Ammon's horn (tissue), 1 donor: ENCODE data around the gene CSH2.
"Not testable (repeated sequence)": the region's sequence is repeated elsewhere in the genome, so short reads cannot be mapped to it uniquely, and the experiment has no call there.

Source experiments
- DNase-seq: peaks from one replicate; pipeline ENCODE4 v3.0.0-alpha.2; 2016; ENCODE audit warnings: low spot score

CSH2 gene

GRCh38 chr17:63896524-63897354, 23.3 kb upstream of the CSH2 start, which contains the start of gene CSH1:
Gene CSH1, minus strand, starts transcription at chr17:63896574. Its CDS starts 63 bp downstream, at chr17:63896511.
- not testable (repeated sequence) for DNase-seq

GRCh38 chr17:63894821-63895220, 21.3 kb upstream of the CSH2 start:
- not testable (repeated sequence) for DNase-seq

GRCh38 chr17:63894021-63894420, 20.5 kb upstream of the CSH2 start:
- DNase-seq: not testable (repeated sequence)

GRCh38 chr17:63892316-63893037, 19.0 kb upstream of the CSH2 start:
- not testable (repeated sequence) for DNase-seq

- peak; percentile 57 for DNase-seq
Measured at GRCh38 chr17:63889026-63889848, 15.8 kb upstream of the CSH2 start.

GRCh38 chr17:63885119-63885518, 11.6 kb upstream of the CSH2 start:
- not testable (repeated sequence) for DNase-seq

- DNase-seq: not testable (repeated sequence)
Measured at GRCh38 chr17:63882626-63883126, 9.2 kb upstream of the CSH2 start.

GRCh38 chr17:63881935-63882601, 8.6 kb upstream of the CSH2 start, which contains the start of gene GH2:
Gene GH2, minus strand, starts transcription at chr17:63881944. Its CDS starts 143 bp downstream, at chr17:63881801.
- no peak for DNase-seq

- DNase-seq: not testable (repeated sequence)
Measured at GRCh38 chr17:63881337-63881736, 7.9 kb upstream of the CSH2 start.

GRCh38 chr17:63880706-63881105, 7.2 kb upstream of the CSH2 start:
- no peak for DNase-seq

- DNase-seq: not testable (repeated sequence)
Measured at GRCh38 chr17:63878413-63878812, 4.9 kb upstream of the CSH2 start.

- DNase-seq: not testable (repeated sequence)
Measured at GRCh38 chr17:63874693-63875092, 1.2 kb upstream of the CSH2 start.

GRCh38 chr17:63874061-63874626, 667 bp upstream of the CSH2 start:
- not testable (repeated sequence) for DNase-seq

- DNase-seq: not testable (repeated sequence)
Measured at GRCh38 chr17:63871646-63872365, 1.7 kb downstream of the CSH2 start.

- not testable (repeated sequence) for DNase-seq
Measured at GRCh38 chr17:63870292-63870665, 3.2 kb downstream of the CSH2 start.

- DNase-seq: not testable (repeated sequence)
Measured at GRCh38 chr17:63869491-63870291, 3.8 kb downstream of the CSH2 start.

GRCh38 chr17:63866625-63867024, 6.9 kb downstream of the CSH2 start:
- DNase-seq: not testable (repeated sequence)

GRCh38 chr17:63859257-63859656, 14.2 kb downstream of the CSH2 start:
- no peak for DNase-seq

- not testable (repeated sequence) for DNase-seq
Measured at GRCh38 chr17:63856425-63856824, 17.1 kb downstream of the CSH2 start.
